ENCODE results near the gene OXSR1.
A peak's percentile ranks its signal among the peaks of the same experiment; 100 is the strongest.

Gene OXSR1

GRCh38 chr3:38164952-38165721 is at the start of gene OXSR1:
Gene OXSR1 (plus strand): TSS chr3:38165537. CDS start chr3:38165877, 340 bp downstream.
- peak; percentile 96 for DNase-seq

GRCh38 chr3:38115645-38116427 is 49.5 kb upstream of the OXSR1 start:
- no peak for DNase-seq

GRCh38 chr3:38116471-38117162 is 48.7 kb upstream of the OXSR1 start:
- DNase-seq: no peak

GRCh38 chr3:38117163-38117716 is 48.1 kb upstream of the OXSR1 start:
- DNase-seq: no peak

GRCh38 chr3:38117748-38118420 is 47.5 kb upstream of the OXSR1 start:
- DNase-seq: peak; percentile 76

GRCh38 chr3:38118421-38119247 is 46.7 kb upstream of the OXSR1 start:
- no peak for DNase-seq

GRCh38 chr3:38119248-38119544 is 46.1 kb upstream of the OXSR1 start:
- no peak for DNase-seq

GRCh38 chr3:38119821-38120692 is 45.3 kb upstream of the OXSR1 start:
- no peak for DNase-seq

GRCh38 chr3:38120693-38121450 is 44.5 kb upstream of the OXSR1 start:
- DNase-seq: no peak

- no peak for DNase-seq
Measured at GRCh38 chr3:38121451-38121831, 43.9 kb upstream of the OXSR1 start.

- no peak for DNase-seq
Measured at GRCh38 chr3:38121832-38122461, 43.4 kb upstream of the OXSR1 start.

GRCh38 chr3:38122712-38123290 is 42.5 kb upstream of the OXSR1 start:
- DNase-seq: no peak

GRCh38 chr3:38124324-38125122 is 40.8 kb upstream of the OXSR1 start:
- DNase-seq: no peak

GRCh38 chr3:38125305-38126120 is 39.8 kb upstream of the OXSR1 start:
- DNase-seq: no peak

- no peak for DNase-seq
Measured at GRCh38 chr3:38126121-38126892, 39.0 kb upstream of the OXSR1 start.

- no peak for DNase-seq
Measured at GRCh38 chr3:38127611-38128302, 37.6 kb upstream of the OXSR1 start.
